Suprapubic skin (tissue), 4 donors: ENCODE results near the gene GPATCH1. TPM values are rescaled to one million over a fixed set of nuclear protein-coding genes. Genes with fewer than 3 reads are reported as not detected.
A peak's percentile ranks its signal among the peaks of the same experiment; 100 is the strongest.

Source experiments
- DNase-seq, 2 donors: peaks; one replicate each; pipeline ENCODE4 v3.0.0-alpha.2; 2019; ENCODE audit warnings: low spot score in 2 of 2
- H3K27ac ChIP-seq: fragments of 200-600 bp; sonication (generic); one replicate; pipeline ENCODE4 v1.5.1; 2019
- H3K27me3 ChIP-seq: fragments of 200-600 bp; sonication (generic); one replicate; pipeline ENCODE4 v1.5.1; 2019
- H3K36me3 ChIP-seq: fragments of 200-600 bp; sonication (generic); one replicate; pipeline ENCODE4 v1.5.1; 2019
- H3K4me1 ChIP-seq: fragments of 200-600 bp; sonication (generic); one replicate; pipeline ENCODE4 v1.5.1; 2019
- H3K4me3 ChIP-seq: fragments of 200-600 bp; sonication (generic); one replicate; pipeline ENCODE4 v1.5.1; 2019; ENCODE audit warnings: mild to moderate bottlenecking
- H3K9me3 ChIP-seq: fragments of 200-600 bp; sonication (generic); one replicate; pipeline ENCODE4 v1.5.1; 2019
- CTCF ChIP-seq, 2 donors: fragments of 200-600 bp in 1 of 2; fragments of 450-650 bp in 1 of 2; sonication (generic) in 1 of 2; IDR thresholded peaks; one replicate each; pipeline ENCODE4 v1.5.1; 2016 to 2019; ENCODE audit warnings: antibody characterized with exemption in 2 of 2, mild to moderate bottlenecking in 1 of 2, moderate library complexity in 1 of 2
- EP300 ChIP-seq: sonication (generic); formaldehyde crosslinking; IDR thresholded peaks from one replicate; pipeline ENCODE4 v1.6.1; 2017; ENCODE audit warnings: antibody characterized with exemption
- POLR2A ChIP-seq, 2 donors: fragments of 450-650 bp; IDR thresholded peaks; one replicate each; pipeline ENCODE4 v1.6.1; 2017; ENCODE audit warnings: antibody characterized with exemption in 2 of 2, mild to moderate bottlenecking in 2 of 2, moderate library complexity in 2 of 2
- POLR2AphosphoS5 ChIP-seq, 3 donors: sonication (generic); formaldehyde crosslinking; IDR thresholded peaks; one replicate each; pipeline ENCODE4 v1.6.1; 2017; ENCODE audit warnings: antibody characterized with exemption in 3 of 3
- WGBS: methylation state at CpG from one replicate; pipeline ENCODE4 v1.1.5; 2018; 5-methylcytosine and 5-hydroxymethylcytosine counted together
- total RNA-seq, 4 donors: library from RNA; depleted of rRNA; stranded (reverse); fragments of >200 nt; gene quantifications; one replicate each; pipeline ENCODE4 v1.1.0, GENCODE V29; 2016

Gene GPATCH1
- total RNA-seq, 4 donors from 2014 or later: 8.0 to 29.3 (median 14.3) TPM

DNA sequence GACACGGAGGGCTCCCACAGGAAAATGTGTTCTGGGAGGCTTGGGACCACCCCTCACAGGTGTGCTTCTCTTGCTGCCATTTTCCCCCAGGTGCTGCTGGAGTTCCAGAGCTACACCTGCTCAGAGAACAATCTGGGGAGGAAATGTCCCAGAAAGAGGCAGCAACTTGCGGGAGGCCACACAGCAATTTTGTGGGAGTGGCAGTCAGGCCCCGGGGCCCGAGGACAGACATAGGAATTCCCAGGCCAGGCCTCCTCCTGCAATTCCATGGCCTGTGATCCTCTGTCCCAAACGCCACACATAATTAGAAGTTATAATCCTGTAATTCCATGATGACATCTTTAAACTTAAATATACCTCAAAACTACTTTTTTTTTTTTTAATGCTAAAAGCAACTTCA is 18.1 kb upstream of the GPATCH1 start:
- H3K4me1 ChIP-seq: peaks cover 19% of the 10 kb centered on the region
- H3K9me3 ChIP-seq: no peaks in the 10 kb centered on the region
- WGBS: 70% methylated on average over 5 of the region's 5 CpGs
- TF ChIP-seq EP300 (no peak), POLR2A (IDR thresholded peaks at IDR 0.05) (no peak), CTCF (IDR thresholded peaks at IDR 0.05) (no peak), POLR2AphosphoS5 (IDR thresholded peaks at IDR 0.05) (no peak)
- H3K36me3 ChIP-seq: no peaks in the 10 kb centered on the region
- H3K27ac ChIP-seq: no peak overlapping the region
- no peak for DNase-seq
- H3K4me3 ChIP-seq: no peak overlapping the region
- H3K27me3 ChIP-seq: peaks cover 31% of the 10 kb centered on the region

DNA sequence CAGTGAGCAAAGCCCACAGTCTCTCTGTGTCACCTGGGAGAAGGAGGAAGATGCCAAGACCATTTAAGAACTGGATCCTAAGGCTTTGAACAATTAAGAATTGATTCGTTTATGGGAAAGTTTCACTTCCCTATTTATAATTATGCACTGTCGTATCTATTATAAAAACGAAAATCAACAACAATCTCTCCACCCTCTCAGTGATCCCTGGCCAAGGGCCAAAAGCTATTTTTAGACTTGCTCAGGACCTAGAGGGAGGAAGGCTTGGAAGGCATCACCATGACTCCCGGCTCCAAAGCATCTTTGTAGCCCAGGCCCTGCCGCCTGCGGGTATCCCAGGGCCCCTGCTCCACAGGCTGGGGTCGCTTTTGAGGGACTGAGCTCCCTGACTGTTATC is 17.6 kb upstream of the GPATCH1 start:
- peaks cover 31% of the 10 kb centered on the region for H3K27me3 ChIP-seq
- H3K9me3 ChIP-seq: no peaks in the 10 kb centered on the region
- DNase-seq: no peak
- peak overlapping the region; percentile 56 for H3K4me3 ChIP-seq
- H3K4me1 ChIP-seq: peaks cover 19% of the 10 kb centered on the region
- 11% methylated on average over 7 of the region's 7 CpGs for WGBS
- H3K27ac ChIP-seq: no peak overlapping the region
- H3K36me3 ChIP-seq: no peaks in the 10 kb centered on the region
- TF ChIP-seq POLR2AphosphoS5 (IDR thresholded peaks at IDR 0.05) (no peak), EP300 (no peak), CTCF (IDR thresholded peaks at IDR 0.05) (no peak), POLR2A (IDR thresholded peaks at IDR 0.05) (no peak)

- Histone ChIP-seq H3K36me3 (no peaks in the 10 kb centered on the region), H3K4me3 (peak overlapping the region; percentile 56), H3K27ac (peak overlapping the region; percentile 55), H3K9me3 (no peaks in the 10 kb centered on the region), H3K27me3 (peaks cover 31% of the 10 kb centered on the region), H3K4me1 (peaks cover 19% of the 10 kb centered on the region)
- WGBS: 3% methylated on average over 31 of the region's 56 CpGs
- no peak for DNase-seq
- TF ChIP-seq EP300 (no peak), POLR2AphosphoS5 (IDR thresholded peaks at IDR 0.05) (no peak), POLR2A (IDR thresholded peaks at IDR 0.05) (no peak), CTCF (IDR thresholded peaks at IDR 0.05) (no peak)
These were observed 17.1 kb upstream of the GPATCH1 start for GRCh38 chr19:33063753-33064457.

DNA sequence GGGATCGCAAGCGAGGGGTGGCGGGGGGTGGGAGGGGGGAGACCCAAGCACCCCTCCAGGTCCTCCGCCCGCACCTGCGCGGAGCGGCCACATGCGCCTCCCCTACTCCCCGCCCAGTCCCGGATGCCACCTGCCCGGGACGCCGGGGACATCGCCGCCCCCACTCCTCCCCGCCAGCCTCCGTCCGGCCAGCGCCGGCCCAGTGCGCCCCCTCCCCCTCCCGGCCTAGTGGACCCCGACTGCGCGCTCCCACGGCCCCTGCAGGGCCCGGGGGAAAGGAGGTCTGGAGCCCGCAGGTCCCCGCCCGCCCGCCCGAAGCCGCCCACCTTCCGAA is 16.6 kb upstream of the GPATCH1 start:
- no peaks in the 10 kb centered on the region for H3K9me3 ChIP-seq
- no CpG with 5 or more reads among the region's 35 CpGs for WGBS
- H3K27me3 ChIP-seq: peaks cover 31% of the 10 kb centered on the region
- no peak for DNase-seq
- H3K27ac ChIP-seq: peak overlapping the region; percentile 55
- H3K4me3 ChIP-seq: peak overlapping the region; percentile 56
- H3K4me1 ChIP-seq: peaks cover 19% of the 10 kb centered on the region
- TF ChIP-seq POLR2AphosphoS5 (IDR thresholded peaks at IDR 0.05) (no peak), EP300 (no peak), POLR2A (IDR thresholded peaks at IDR 0.05) (no peak), CTCF (IDR thresholded peaks at IDR 0.05) (no peak)
- H3K36me3 ChIP-seq: no peaks in the 10 kb centered on the region

DNA sequence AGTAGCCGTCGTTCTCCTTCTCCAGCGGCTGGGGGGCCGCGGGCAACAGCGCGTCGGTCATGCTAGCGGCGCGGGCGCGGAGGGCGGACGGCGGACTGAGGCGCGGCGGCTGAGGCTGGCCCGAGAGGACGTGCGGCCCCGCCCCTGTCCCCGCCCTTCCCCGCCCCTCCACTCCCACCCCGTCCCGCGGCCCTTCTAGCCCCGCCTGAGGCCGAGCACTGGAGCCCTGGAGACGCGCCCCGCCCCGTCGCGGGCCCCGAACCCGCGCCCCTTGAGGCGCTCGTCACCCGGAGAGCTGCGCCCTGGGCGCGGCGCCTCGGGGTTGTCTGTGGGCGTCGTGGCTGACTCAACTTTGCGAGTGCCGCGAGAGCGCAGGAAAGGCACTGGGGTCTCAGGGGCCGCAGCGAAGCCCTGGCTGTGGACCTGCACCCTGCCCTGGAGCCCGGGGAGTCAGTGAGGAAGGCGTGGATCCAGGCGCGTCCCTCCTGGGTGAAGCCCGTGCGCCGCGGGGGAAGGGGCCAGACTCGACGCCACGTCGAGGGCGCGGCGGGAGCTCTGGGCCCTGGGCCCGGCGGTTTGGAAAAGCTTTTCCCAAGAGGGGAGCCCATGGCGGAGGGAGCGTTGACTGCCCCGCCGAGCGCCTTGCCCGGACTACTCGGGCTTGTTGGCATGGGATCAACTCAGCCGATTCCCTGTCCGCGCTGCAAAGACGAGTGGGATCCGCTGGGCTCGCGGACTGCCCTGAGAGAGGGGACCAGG is 16.0 kb upstream of the GPATCH1 start, which contains the start of gene RHPN2:
RHPN2 (minus strand) TSS at position 97 of the 759 bp plus-strand sequence; CDS start at position 61, 36 bp downstream.
- 36% methylated on average over 9 of the region's 86 CpGs for whole genome bisulfite sequencing

More for the DNA sequence above, 16.0 kb upstream of the GPATCH1 start, which contains the start of gene RHPN2:
- no peak for TF ChIP-seq POLR2AphosphoS5 (IDR thresholded peaks at IDR 0.05)
- no peak for TF ChIP-seq POLR2A (IDR thresholded peaks at IDR 0.05)
- TF ChIP-seq CTCF (IDR thresholded peaks at IDR 0.05): no peak
- TF ChIP-seq EP300: no peak
- peak in 1 of 2 donors; percentile 81 for DNase-seq
- peak within 1 kb of the TSS; percentile 55 for H3K27ac ChIP-seq
- no peaks in the 10 kb centered on the region for H3K9me3 ChIP-seq
- peaks cover 31% of the 10 kb centered on the region for H3K27me3 ChIP-seq
- H3K4me3 ChIP-seq: peak within 1 kb of the TSS; percentile 56
- H3K4me1 ChIP-seq: peaks cover 19% of the 10 kb centered on the region
- H3K36me3 ChIP-seq: no peaks in the 10 kb centered on the region
